UCSD-AML1 (cell line): ENCODE results near the gene ERBB2.
"Not testable (repeated sequence)": the region's sequence is repeated elsewhere in the genome, so short reads cannot be mapped to it uniquely, and the experiment has no call there.

Experiments
- DNase-seq: peaks from one replicate; lab custom pipeline; 2025; ENCODE audit not compliant: unreplicated experiment; lab: John Stamatoyannopoulos, UW

ERBB2 gene

DNA sequence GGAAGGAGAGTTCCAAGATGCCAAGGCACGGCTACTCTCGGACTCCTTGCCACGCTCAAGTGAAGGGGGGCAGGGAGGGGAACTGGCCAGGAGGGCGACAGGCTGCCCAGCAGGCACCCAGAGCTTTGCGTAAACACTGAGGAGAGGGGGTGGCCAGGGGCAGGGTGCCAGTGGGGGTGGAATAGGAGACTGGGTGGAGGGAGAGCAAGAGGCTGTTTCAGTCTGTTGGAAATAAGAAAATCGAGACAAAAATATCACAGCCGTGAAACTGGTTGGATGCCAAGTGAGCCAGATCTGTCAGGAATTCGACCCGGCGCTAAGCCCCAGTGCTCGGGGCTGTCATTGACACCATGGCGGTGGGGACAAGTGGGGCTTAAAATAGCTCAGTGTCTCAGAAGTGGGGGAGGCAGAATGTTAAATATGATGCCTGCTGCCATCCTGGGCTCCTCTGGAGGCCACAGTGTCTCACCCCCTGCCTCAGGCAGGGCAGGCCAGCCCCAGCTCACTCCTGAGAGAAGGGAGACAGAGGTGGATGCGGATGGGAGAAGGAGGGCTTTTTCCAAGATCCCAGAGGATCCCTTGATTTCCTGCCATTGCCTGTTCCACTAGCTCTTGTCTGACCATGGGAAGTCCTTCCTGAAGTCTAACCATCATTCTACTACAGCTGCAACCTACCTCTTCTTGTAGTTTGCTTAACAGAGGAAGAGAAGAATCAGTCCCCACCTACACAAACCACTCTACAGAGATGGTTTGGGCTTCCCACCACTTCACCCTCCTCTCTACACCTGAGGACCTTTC is 22.1 kb upstream of the ERBB2 start:
- DNase-seq, result no peak

DNA sequence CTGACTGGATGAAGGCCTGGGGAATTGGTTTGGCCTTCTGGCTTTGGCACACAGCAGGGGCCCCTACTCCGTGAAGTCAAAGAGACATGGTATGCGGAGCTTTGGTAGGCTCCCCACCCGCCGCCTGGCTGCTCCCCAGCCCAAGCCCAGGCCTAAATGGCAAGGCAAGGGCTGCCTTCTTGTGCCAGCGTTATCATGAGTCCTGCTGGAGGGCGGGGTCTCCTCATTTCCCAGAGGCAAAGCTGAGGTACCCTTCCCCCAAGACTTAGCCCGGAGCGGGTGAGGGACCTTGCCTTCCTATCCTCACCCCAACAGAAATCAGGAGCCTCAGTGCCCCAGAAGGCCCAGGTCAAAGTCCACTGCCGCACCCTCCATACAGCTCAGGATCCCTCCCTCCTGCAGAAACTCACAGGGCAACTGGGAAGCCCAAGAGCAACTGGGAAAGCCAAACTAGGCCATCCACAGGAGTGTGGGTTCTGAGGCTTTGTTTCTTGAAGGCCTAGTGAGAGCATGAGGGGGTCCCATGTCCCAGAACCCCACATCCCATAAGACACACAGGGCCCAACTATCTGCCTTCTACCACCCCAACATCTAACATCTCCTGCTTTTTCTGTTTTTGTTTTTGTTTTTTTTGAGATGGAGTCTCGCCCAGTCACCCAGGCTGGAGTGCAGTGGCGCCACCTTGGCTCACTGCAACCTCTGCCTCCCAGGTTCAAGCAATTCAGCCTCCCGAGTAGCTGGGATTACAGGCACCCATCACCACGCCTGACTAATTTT is 21.3 kb upstream of the ERBB2 start:
- DNase-seq, result no peak

DNA sequence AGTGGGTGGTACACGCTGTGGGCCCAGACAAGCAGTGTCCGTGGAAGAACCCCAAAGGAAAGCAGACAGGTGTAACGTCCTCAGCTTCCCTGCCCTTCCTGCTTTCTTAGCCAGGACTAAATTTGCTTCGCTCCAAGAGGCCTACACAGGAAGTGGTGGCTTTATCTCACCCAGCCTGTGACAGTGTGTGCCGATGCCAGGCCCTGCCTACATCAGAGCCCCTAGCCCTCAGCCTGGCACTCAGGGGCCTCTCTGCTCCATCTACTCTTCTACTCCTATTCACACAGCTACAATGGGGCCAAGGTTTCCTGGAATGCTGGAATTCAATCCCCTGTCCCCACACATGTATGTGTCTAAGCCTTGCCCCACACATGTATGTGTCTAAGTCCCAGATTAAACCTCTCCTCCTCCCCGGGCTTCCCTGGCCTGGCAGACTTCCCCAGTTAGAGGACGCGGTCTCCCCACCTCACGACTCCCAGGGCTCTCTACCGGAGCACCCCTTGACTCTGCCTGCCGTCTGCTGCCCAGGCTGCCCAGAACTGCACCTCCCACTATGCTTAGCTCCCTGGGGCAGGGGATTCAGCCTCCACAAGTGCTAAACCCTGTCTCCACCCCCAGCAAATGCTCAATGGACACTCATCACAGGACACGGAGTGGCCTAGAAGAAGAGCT is 20.2 kb upstream of the ERBB2 start:
- DNase-seq, result peak; percentile 74

DNA sequence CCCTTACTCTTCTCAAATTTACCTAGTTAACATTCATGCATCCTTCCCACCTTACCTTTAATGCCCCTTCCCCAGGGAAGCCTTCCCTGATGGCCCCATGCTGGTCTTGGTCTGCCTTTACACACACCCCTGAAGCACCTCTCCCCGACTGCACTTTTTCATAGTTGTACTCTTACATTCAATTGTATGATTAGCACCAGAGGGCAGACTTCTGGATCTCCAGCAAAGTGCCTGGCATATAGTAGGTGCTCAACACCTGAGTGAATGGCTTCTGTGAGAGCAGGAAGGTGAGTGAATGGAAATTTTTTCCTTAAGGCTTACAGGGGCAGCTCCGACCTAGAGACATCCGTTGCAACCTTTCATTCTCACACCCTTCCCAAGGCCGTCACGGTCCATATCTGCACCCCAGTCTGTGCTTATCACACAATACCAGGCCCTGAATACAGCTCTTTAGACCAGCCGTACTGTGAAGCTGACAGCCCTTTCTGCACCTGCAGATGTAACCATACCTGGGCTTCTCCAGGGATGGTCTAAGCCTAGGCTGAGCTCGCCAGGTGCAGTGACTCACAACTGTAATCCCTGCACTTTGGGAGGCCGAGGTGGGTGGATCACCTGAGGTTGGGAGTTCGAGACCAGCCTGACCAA is 16.4 kb upstream of the ERBB2 start:
- DNase-seq, result no peak

DNA sequence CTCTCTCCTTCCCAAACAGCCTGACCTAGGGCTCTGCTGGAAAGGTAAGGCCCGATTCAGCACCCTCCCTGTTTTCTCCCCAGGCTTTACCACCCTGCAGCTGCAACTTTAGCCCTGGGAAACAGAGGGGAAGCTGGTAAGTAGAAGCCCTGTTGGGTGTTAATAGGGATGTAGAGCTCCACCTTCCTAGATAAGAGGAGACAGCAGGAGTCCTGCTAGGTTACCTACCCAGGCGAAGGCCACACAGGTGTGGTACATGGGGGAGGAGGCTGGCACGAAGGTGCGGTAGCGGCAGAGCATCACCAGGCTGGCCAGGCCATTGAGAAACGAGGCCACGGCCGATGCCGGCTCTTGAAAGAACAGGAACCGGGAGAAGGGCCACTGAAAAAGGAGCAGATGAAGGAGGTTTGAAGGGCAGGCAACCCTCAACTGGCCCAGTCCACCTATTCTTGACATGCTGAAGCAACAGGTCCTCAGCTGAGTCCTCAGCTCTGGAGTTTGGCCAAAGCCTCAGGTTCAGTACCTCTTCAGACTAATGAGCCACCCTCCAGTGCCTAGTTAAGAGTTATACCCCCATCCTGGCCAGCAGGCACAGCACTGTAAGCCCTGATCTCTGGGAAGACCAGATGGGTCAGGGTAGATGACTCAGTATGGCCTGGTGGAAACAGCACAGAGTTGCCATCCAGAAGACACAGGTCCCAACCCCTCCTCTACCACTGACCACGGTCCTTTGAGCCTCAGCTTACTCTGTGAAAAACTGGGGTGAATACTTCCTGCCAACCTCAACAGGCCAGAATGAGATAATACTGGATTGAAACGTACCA is 15.3 kb upstream of the ERBB2 start:
- DNase-seq, result no peak

DNA sequence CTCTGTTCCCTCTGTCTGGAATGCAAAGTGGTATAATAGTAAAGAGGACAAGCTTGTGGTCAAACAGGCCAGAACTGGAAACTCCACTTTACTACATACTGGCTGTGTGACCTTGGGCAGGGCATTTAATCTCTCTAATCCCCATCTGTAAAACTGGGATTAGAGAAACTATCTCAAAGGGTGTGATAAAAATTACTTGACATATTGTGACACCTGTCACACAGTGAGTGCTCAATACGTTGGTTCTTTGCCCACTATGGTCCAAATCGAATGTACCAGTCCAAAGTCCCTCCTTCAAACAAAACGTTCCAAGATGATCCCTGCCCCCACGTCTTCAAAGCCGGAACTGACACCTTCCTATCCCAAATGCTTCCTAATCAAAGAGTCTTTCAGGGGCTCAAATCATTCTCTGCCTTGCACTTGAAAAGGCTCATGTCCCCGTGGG is 12.7 kb upstream of the ERBB2 start:
- DNase-seq, result no peak

DNA sequence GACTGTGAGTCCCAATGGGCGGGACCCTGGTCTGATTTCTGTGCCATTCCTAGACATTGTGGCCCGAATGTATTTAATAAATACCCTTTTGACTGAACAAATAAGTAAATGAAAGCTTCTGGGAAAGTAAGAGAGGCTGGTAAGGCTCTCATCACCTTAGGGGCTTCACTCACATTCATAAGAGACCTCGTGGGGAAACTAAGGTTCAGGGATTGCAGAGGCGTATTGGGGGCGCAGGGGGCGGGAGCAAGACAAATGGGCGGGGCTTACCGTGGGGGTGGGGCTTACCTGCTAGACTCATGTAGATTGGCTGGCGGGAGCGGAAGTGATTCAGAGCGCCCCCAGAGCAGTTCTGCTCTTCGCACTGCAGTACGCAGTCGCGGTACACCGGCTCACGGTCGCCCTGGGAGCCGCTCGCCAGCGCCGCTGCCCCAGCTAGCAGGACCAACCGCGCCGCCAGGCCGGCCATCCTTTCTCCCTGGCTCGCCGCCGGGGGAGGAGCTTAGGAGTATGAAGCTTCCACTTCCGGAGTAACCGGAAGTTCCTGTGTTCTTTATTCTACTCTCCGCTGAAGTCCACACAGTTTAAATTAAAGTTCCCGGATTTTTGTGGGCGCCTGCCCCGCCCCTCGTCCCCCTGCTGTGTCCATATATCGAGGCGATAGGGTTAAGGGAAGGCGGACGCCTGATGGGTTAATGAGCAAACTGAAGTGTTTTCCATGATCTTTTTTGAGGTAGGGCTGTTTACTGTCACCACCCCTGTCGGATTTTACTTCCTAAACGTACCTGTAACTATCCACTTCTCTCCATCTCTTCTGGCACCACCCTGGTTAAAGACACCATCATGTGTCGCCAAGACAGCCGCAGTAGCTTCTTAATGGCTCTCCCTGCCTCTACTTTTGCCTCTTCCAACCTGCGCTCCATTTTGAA is 12.1 kb upstream of the ERBB2 start, which contains the start of gene PGAP3:
TSS of gene PGAP3 (minus strand) at position 512 of the 929 bp plus-strand sequence. CDS start at position 469, 43 bp downstream.
- DNase-seq, result peak; percentile 92

DNA sequence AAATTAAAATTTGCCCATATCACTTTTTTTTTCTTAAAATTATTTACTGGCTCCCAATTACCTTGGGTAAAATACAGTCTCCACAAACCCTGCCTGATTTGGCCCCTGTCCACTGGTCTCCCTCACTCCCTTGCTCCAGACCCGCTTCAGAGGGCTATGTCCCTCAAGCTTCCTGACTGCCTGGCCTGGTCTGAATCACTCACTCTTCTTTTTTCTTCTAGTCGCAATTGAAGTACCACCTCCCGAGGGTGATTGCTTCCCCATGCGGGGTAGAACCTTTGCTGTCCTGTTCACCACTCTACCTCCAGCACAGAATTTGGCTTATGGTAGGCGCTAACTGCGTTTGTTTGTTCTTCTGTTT is 11.4 kb upstream of the ERBB2 start:
- DNase-seq, result no peak

DNA sequence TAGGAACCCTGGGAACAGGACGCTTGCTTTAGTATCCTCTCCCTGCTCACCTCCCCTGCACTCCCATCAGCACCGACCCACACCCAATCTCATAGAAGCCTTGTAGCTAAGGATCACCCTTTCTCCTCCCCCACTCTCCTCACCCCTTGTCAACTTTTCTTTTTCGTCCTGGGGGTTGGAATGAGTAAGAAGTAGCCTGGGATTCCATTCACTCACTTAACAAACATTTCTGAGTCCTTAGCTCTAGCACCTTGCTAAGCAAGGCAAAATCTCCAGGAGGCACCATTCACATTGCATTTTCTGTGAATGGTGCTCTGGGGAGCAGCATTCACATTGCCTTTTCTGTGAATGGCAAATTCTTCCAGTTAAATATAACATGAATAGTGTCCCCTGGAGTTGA is 10.9 kb upstream of the ERBB2 start:
- no peak for DNase-seq

DNA sequence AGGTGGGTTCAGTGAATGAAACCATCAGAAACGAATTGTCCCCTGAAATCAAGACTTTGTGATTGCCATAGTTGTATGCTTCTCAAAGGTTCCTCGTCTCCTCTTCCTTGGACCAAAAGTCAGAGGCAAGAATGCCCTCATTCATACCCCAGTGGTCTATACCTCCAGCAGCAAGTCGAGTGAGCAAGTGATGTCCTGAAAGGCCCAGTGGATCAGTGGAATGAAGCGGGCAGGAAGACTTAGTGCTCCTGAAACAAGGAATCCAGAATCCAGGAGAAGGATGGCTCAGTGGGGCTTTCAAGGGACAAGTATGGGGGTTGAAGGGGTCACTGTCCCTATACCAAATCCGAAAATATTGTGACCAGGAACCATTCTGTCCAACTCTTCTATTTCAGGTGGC is 5.3 kb upstream of the ERBB2 start:
- no peak for DNase-seq

DNA sequence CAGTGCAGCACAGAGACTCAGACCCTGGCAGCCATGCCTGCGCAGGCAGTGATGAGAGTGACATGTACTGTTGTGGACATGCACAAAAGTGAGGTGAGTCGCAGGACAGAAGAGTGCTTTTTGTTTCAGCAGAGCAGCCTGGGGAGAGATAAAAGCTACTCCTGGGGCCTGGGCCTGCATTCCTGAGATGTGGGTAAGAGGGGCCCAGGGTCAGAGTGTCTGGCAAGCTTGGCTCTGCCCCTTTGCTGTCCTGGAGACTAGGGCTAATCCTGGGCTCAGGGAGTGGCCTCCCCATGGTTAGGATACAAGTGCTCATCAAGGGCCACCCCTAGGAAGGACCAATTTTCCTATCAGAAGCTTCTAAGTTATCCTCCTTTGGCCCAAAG is 4.8 kb upstream of the ERBB2 start:
- no peak for DNase-seq

DNA sequence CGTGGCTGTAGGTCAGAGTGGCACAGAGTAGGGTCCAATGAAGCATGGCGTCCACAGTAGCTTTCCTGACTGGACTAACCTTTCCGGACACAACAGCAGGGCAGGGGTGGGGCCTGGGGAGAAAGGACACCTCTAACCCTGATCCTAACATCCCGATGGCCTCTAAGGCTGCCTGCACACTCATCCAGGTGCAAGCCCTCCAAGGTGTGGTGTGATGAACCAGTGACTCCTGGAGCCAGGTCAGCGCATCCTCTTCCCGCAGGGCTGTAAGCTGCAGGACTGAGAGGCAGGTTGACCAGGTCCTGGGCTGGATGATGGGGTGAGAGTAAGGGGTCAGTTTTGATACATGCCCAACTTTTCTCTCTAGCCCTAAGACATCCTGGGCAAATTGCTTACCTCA is 3.1 kb upstream of the ERBB2 start:
- no peak for DNase-seq

DNA sequence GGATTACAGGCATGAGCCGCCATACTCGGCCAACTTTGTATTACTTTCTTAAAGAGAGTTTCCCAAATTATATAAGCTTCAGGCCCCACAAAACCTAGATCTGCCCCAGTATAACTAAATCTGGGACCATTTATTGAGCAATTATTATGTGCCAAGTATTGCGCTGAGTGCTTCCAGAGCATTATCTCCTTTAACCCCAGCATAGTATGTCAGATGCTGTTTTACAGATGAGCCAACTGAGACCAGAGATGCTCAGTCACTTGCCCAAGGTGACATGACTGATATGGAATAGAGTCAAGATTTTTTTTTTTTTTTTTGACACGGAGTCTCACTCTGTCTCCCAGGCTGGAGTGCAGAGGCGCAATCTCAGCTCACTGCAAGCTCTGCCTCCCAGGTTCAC is 1.9 kb upstream of the ERBB2 start:
- no peak for DNase-seq

DNA sequence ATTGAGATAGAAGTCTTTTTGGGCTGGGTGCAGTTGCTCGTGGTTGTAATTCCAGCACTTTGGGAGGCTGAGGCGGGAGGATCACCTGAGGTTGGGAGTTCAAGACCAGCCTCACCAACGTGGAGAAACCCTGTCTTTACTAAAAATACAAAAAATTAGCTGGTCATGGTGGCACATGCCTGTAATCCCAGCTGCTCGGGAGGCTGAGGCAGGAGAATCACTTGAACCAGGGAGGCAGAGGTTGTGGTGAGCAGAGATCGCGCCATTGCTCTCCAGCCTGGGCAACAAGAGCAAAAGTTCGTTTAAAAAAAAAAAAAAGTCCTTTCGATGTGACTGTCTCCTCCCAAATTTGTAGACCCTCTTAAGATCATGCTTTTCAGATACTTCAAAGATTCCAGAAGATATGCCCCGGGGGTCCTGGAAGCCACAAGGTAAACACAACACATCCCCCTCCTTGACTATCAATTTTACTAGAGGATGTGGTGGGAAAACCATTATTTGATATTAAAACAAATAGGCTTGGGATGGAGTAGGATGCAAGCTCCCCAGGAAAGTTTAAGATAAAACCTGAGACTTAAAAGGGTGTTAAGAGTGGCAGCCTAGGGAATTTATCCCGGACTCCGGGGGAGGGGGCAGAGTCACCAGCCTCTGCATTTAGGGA is 577 bp upstream of the ERBB2 start:
- DNase-seq, result not testable (repeated sequence)

DNA sequence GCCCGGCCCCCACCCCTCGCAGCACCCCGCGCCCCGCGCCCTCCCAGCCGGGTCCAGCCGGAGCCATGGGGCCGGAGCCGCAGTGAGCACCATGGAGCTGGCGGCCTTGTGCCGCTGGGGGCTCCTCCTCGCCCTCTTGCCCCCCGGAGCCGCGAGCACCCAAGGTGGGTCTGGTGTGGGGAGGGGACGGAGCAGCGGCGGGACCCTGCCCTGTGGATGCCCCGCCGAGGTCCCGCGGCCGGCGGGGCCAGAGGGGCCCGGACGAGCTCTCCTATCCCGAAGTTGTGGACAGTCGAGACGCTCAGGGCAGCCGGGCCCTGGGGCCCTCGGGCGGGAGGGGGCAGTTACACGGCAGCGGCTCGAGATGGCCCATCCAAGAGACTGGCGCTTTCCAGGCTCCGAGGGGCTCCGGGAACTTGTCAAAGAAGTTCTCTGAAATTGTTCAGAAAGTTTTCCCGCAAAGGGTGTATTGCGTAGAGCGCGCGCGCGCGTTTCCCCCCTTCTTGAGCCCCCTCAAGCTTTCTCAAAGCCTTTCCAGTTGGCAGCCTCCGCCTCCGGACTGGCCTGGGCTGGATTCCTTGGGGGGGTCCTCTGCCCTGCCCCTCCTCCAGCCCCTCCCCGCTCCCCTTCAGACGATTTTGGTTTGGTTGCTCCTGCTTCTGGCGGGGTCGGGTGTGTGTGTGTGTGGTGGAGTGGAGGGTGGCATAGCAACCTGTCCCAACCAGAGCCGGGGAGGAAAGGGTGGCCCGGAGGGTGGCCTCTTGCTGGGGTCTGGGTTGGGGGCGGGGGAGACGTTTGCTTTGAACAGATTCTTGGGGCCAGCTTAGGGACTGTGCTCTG is 504 bp downstream of the ERBB2 start:
- DNase-seq, result no peak

DNA sequence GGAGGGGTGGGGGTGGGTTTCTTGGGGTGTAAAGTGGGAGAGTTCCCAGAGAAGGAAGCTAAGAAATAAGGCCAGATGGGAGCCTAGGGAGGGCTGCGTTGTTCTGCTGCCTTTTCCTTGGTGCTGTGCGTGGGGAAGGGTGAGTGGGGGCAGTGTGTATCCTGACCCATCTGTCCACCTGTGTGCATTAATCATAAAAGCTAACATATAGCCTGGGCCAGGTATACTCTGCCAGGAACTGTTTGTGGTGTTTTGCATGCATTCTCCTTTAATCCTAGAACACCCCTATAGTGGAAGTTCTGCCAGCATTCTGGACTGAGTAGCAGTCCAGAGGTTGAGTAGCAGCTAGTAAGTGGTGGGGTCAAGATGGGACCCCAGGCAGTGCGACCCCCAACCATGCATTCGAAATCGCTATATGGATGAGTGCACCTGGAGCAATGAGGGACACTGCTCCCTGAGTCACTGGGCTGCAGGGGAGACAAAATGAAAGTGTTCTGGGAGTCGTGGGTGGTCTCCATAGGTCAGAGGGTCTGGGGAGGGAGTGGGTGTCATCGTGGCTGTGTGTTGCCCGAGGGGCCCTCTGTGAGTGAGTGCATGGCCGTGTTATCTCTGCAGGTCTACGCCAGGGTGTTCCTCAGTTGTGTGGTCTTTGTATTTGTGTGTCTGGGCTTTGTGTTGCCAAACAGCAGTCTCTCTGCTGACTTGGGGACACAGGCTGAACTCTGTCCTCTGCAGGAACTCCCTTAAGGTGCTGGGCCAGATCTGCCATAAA is 1.3 kb downstream of the ERBB2 start:
- DNase-seq, result no peak

DNA sequence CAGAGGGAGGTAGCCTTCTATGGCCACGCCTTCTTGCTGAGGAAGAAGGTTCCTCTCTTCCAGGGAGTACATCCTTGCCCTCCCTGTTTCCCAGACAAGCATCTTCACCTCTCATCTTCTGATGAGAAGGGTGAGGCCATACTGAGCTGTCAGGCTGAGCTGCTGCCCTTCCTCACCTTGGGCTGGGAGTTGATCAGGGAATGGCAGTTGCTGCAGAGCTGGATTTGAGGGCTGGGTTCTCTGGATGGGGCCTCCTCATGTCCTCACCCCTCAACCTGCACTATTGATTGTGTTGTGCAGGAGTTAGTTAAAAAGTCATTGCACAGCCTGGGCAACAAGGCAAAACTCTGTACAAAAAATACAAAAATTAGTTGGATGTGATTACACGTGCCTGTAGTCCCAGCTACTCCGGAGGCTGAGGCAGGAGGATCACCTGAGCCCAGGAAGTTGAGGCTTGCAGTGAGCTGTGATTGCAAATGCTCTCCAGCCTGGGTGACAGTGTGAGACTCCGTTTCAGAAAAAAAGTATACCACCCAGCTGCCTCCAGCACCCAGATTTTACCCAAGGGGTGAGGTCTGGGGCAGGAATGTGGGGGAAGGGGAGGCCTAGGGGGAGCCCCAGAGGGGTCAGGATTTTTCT is 2.0 kb downstream of the ERBB2 start:
- no peak for DNase-seq
